IPS DF 4.7 (cell line): ENCODE measurements around the gene FAM53A.

ENCODE experiments used
- DNase-seq: peaks from one replicate; pipeline ENCODE4 v3.0.0-alpha.2; 2013; ENCODE audit warnings: low spot score; ENCODE audit errors: extremely low read depth

Gene FAM53A

GRCh38 chr4:1683736-1684505, at the start of gene FAM53A:
Gene FAM53A, minus strand, starts transcription at chr4:1684313. Its CDS starts 15,572 bp downstream, at chr4:1668741.
- DNase-seq: no peak

GRCh38 chr4:1732911-1733310, 48.8 kb upstream of the FAM53A start:
- DNase-seq: no peak

- DNase-seq: no peak
Observed at GRCh38 chr4:1731180-1731579, 47.1 kb upstream of the FAM53A start.

GRCh38 chr4:1730532-1731135, 46.5 kb upstream of the FAM53A start:
- DNase-seq: no peak

GRCh38 chr4:1728061-1728980, 44.2 kb upstream of the FAM53A start:
- no peak for DNase-seq

- no peak for DNase-seq
Observed at GRCh38 chr4:1727117-1728031, 43.3 kb upstream of the FAM53A start.

- no peak for DNase-seq
Observed at GRCh38 chr4:1726146-1726934, 42.2 kb upstream of the FAM53A start.

GRCh38 chr4:1725521-1725920, 41.4 kb upstream of the FAM53A start:
- DNase-seq: no peak

- DNase-seq: no peak
Observed at GRCh38 chr4:1723131-1723801, 39.2 kb upstream of the FAM53A start.

- DNase-seq: no peak
Observed at GRCh38 chr4:1722551-1723118, 38.5 kb upstream of the FAM53A start.

GRCh38 chr4:1721666-1722550, 37.8 kb upstream of the FAM53A start:
- DNase-seq: no peak

GRCh38 chr4:1721003-1721665, 37.0 kb upstream of the FAM53A start, which contains the start of the genes TACC3 and TMEM129:
Gene TACC3, plus strand, starts transcription at chr4:1721521. Its CDS starts 1,901 bp downstream, at chr4:1723422.
Gene TMEM129, minus strand, starts transcription at chr4:1721323. Its CDS starts 486 bp downstream, at chr4:1720837.
- peak; percentile 93 for DNase-seq

GRCh38 chr4:1720163-1720983, 36.3 kb upstream of the FAM53A start:
- no peak for DNase-seq

GRCh38 chr4:1718095-1718850, 34.2 kb upstream of the FAM53A start:
- no peak for DNase-seq

GRCh38 chr4:1717129-1718094, 33.3 kb upstream of the FAM53A start:
- DNase-seq: no peak
